Suprapubic skin (tissue), 4 donors: ENCODE measurements around the gene SLX1A. TPM values are rescaled to one million over a fixed set of nuclear protein-coding genes. Genes with fewer than 3 reads are reported as not detected.
"Not testable (repeated sequence)": the region's sequence is repeated elsewhere in the genome, so short reads cannot be mapped to it uniquely, and the experiment has no call there.

Experiments
- DNase-seq, 2 donors: peaks; one replicate each; pipeline ENCODE4 v3.0.0-alpha.2; 2019; ENCODE audit warnings: low spot score in 2 of 2
- H3K27ac ChIP-seq: fragments of 200-600 bp; sonication (generic); one replicate; pipeline ENCODE4 v1.5.1; 2019
- H3K27me3 ChIP-seq: fragments of 200-600 bp; sonication (generic); one replicate; pipeline ENCODE4 v1.5.1; 2019
- H3K36me3 ChIP-seq: fragments of 200-600 bp; sonication (generic); one replicate; pipeline ENCODE4 v1.5.1; 2019
- H3K4me1 ChIP-seq: fragments of 200-600 bp; sonication (generic); one replicate; pipeline ENCODE4 v1.5.1; 2019
- H3K4me3 ChIP-seq: fragments of 200-600 bp; sonication (generic); one replicate; pipeline ENCODE4 v1.5.1; 2019; ENCODE audit warnings: mild to moderate bottlenecking
- H3K9me3 ChIP-seq: fragments of 200-600 bp; sonication (generic); one replicate; pipeline ENCODE4 v1.5.1; 2019
- WGBS: methylation state at CpG from one replicate; pipeline ENCODE4 v1.1.5; 2018; 5-methylcytosine and 5-hydroxymethylcytosine counted together
- total RNA-seq, 4 donors: library from RNA; depleted of rRNA; stranded (reverse); fragments of >200 nt; gene quantifications; one replicate each; pipeline ENCODE4 v1.1.0, GENCODE V29; 2016

Gene SLX1A
- total RNA-seq, 4 donors from 2014 or later, result 27.3 to 56.2 (median 44.9) TPM

GRCh38 chr16:30194172-30194925, 674 bp downstream of the SLX1A start:
- not testable (repeated sequence) for H3K4me1 ChIP-seq, H3K9me3 ChIP-seq, H3K27me3 ChIP-seq, H3K36me3 ChIP-seq, H3K27ac ChIP-seq
- peak overlapping the region; percentile 47 for H3K4me3 ChIP-seq
- no CpG with 5 or more reads among the region's 60 CpGs for WGBS
- DNase-seq, result peak in 1 of 2 donors; percentile 67

DNA sequence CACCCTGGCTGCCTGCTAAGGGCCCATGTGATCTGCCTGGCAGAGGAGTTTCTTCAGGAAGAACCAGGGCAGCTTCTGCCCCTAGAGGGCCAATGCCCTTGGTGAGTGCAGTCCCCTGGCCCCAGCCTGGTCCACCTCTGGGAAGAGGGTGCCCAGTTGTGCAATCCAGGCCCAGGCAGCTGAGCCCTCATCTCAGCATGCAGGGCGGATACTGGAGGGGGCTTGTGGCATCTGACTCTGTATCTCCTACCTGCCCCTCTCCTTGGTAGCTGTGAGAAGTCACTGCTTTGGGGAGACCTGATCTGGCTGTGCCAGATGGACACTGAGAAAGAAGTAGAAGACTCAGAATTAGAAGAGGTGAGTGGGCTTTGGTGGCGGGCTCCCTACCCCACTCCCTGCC, 3.3 kb downstream of the SLX1A start:
- not testable (repeated sequence) for H3K36me3 ChIP-seq, H3K27ac ChIP-seq, H3K4me1 ChIP-seq, H3K4me3 ChIP-seq, H3K27me3 ChIP-seq, H3K9me3 ChIP-seq
- peak in 1 of 2 donors; percentile 10 for DNase-seq
- no CpG with 5 or more reads among the region's 2 CpGs for WGBS

DNA sequence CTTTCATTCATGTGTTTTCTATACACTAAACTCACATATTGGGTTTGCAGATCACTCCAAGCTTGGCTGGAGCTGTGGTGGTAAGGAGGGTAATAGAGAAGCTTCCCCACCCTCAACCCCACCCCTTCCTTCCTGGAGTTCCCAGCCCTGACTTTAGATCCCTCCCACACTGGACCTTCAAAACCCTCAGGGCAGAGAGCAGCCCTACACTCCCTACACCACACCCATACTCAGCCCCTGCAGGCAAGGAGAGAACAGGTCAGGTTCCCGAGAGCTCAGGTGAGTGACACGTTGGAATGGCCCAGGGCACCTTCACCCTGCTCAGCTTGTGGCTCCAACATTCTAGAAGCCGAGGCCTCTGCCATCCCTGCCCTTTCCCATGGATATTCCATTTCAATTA, 5.4 kb downstream of the SLX1A start, which contains the start of gene SULT1A3:
SULT1A3 (plus strand) TSS at position 207 of the 400 bp plus-strand sequence. CDS start 1,474 bp downstream, outside the sequence.
- H3K9me3 ChIP-seq, H3K4me1 ChIP-seq, H3K27ac ChIP-seq, DNase-seq, H3K36me3 ChIP-seq, H3K27me3 ChIP-seq, H3K4me3 ChIP-seq: not testable (repeated sequence)
- no CpG with 5 or more reads among the region's 3 CpGs for whole genome bisulfite sequencing

DNA sequence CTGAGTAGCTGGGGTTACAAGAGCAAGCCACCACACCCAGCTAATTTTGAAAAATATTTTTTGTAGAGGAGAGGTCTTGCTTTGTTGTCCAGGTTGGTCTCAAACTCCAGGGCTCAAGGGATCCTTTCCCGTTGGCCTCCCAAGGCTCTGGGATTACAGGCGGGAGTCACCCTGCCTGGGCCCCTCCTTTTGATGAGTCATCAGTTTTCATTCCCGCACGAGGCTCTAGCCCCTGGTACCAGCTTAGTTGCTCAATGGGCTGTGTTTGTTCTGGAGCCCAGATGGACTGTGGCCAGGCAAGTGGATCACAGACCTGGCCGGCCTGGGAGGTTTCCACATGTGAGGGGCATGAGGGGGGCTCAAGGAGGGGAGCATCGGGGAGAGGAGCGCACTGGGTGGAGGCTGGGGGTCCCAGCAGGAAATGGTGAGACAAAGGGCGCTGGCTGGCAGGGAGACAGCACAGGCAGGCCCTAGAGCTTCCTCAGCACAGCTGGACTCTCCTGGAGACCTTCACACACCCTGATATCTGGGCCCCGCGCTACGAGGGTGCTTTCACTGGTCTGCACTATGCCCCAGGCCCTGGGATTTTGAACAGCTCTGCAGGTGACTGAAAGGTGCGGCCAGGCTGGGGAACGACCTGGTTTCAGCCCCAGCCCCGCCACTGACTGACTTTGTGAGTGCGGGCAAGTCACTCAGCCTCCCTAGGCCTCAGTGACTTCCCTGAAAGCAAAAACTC, 6.1 kb downstream of the SLX1A start:
- not testable (repeated sequence) for H3K27ac ChIP-seq, H3K27me3 ChIP-seq, H3K4me1 ChIP-seq, H3K36me3 ChIP-seq, H3K9me3 ChIP-seq, H3K4me3 ChIP-seq, DNase-seq
- no CpG with 5 or more reads among the region's 15 CpGs for WGBS

GRCh38 chr16:30205541-30206236, 12.0 kb downstream of the SLX1A start:
- not testable (repeated sequence) for H3K27ac ChIP-seq

GRCh38 chr16:30206252-30206651, 12.6 kb downstream of the SLX1A start:
- WGBS, result no CpG with 5 or more reads among the region's 33 CpGs
- DNase-seq, H3K9me3 ChIP-seq, H3K27me3 ChIP-seq, H3K36me3 ChIP-seq, H3K4me1 ChIP-seq, H3K27ac ChIP-seq: not testable (repeated sequence)
- H3K4me3 ChIP-seq, result peak overlapping the region; percentile 49

More at GRCh38 chr16:30205541-30206236, 12.0 kb downstream of the SLX1A start:
- H3K9me3 ChIP-seq, H3K4me1 ChIP-seq, H3K36me3 ChIP-seq, H3K27me3 ChIP-seq: not testable (repeated sequence)
- peak; percentile 59 to 76 for DNase-seq
- WGBS, result no CpG with 5 or more reads among the region's 52 CpGs
- H3K4me3 ChIP-seq, result peak overlapping the region; percentile 49

DNA sequence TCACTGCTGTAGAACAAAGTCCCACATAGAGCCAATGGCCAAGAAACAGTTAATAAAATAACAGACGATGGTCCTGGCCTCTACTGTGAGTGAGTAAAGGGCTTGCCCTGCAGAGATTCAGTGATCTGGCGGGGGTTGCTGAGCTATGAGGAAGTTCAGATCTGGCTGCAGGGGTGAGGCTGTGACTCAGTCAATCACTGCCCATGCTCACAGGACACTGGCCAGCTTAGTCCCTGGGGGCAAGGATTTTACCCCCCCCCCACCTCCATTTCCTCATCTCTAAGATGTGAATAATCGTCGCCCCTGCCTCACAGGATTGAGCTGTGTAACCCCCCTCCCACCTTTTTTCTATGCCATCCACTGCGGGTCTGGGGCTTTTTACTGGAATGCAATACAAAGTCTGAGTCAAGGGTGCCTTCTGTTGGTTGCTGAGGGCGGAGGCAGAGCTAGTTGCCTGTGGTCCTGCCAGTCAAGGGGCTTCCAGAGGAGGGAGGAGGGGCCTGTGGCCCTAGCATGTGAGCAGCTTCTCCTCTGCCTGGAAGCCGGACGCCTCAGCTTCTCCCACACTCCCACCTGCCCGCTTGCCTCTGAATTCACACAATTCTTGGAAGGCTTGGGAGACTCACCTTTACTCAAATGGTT, 13.5 kb downstream of the SLX1A start:
- not testable (repeated sequence) for H3K27ac ChIP-seq, H3K36me3 ChIP-seq, H3K9me3 ChIP-seq, H3K27me3 ChIP-seq, H3K4me3 ChIP-seq, H3K4me1 ChIP-seq
- peak; percentile 24 to 57 for DNase-seq
- WGBS, result no CpG with 5 or more reads among the region's 9 CpGs

GRCh38 chr16:30209032-30209431, 15.4 kb downstream of the SLX1A start:
- peak; percentile 68 to 69 for DNase-seq
- H3K9me3 ChIP-seq, H3K36me3 ChIP-seq, H3K4me1 ChIP-seq, H3K4me3 ChIP-seq, H3K27ac ChIP-seq, H3K27me3 ChIP-seq: not testable (repeated sequence)
- WGBS, result 0% methylated on average over 4 of the region's 6 CpGs

DNA sequence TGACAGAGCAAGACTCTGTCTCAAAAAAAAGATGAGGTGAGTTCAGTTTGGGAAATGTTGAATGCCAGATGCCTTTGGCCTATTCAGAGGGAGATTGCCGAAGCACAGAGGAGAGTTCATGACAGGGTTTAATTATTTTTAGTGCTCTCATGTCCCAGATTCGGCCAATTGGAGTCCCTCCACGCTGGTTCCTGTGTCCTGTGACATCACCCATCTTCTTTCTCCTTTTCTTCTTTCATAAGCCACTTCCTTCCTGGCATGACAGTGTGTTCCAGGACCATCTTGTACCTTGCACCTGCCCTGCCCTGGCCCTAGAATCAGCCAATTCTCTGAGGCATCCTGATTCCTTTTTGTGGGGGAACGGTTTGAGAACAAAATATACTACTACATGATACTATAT, 17.7 kb downstream of the SLX1A start:
- not testable (repeated sequence) for H3K36me3 ChIP-seq
- WGBS, result no CpG with 5 or more reads among the region's 4 CpGs

GRCh38 chr16:30217082-30217481, 23.4 kb downstream of the SLX1A start:
- H3K9me3 ChIP-seq, H3K4me1 ChIP-seq, H3K36me3 ChIP-seq, H3K27me3 ChIP-seq, H3K27ac ChIP-seq, H3K4me3 ChIP-seq: not testable (repeated sequence)
- DNase-seq, result peak; percentile 10 to 63
- WGBS, result 60% methylated on average over 1 of the region's 5 CpGs

More for the DNA sequence above, 17.7 kb downstream of the SLX1A start:
- not testable (repeated sequence) for H3K27me3 ChIP-seq, H3K4me3 ChIP-seq, H3K27ac ChIP-seq, H3K9me3 ChIP-seq, H3K4me1 ChIP-seq, DNase-seq

Other genes with a start within 250 kb of the SLX1A start
- 100 to 1,000 TPM in 3 of 4 donors, 10 to 100 TPM in 1; 78.0 to 109 (median 106) TPM for gene TMEM219, start 231.8 kb upstream of the SLX1A start, total RNA-seq
- 10 to 100 TPM; 29.1 to 54.4 (median 39.1) TPM for gene TAOK2, start 220.0 kb upstream of the SLX1A start, total RNA-seq
- gene HIRIP3, start 198.3 kb upstream of the SLX1A start, total RNA-seq, result 10 to 100 TPM; 14.6 to 29.3 (median 21.7) TPM
- 10 to 100 TPM; 48.2 to 58.7 (median 51.0) TPM for gene INO80E, start 197.6 kb upstream of the SLX1A start, total RNA-seq
- gene DOC2A, start 182.8 kb upstream of the SLX1A start, total RNA-seq, result under 1 TPM in 1 of 4 donors, not detected in 3; 0.42 TPM
- not detected for gene C16orf92, start 170.7 kb upstream of the SLX1A start, total RNA-seq
- gene TLCD3B, start 162.6 kb upstream of the SLX1A start, total RNA-seq, result 1 to 10 TPM in 1 of 4 donors, under 1 TPM in 1, not detected in 2; 0.81 to 1.4 TPM
- gene ALDOA, start 128.1 kb upstream of the SLX1A start, total RNA-seq, result 100 to 1,000 TPM; 794 to 967 (median 870) TPM
- 10 to 100 TPM; 52.0 to 66.0 (median 61.2) TPM for gene PPP4C, start 117.9 kb upstream of the SLX1A start, total RNA-seq
- gene TBX6, start 102.0 kb upstream of the SLX1A start, total RNA-seq, result 1 to 10 TPM; 2.7 to 7.6 (median 4.7) TPM
- gene YPEL3, start 97.7 kb upstream of the SLX1A start, total RNA-seq, result 100 to 1,000 TPM; 138 to 197 (median 195) TPM
- 10 to 100 TPM in 3 of 4 donors, 1 to 10 TPM in 1; 8.7 to 40.0 (median 12.5) TPM for gene GDPD3, start 80.3 kb upstream of the SLX1A start, total RNA-seq
- 10 to 100 TPM; 34.1 to 62.4 (median 60.1) TPM for gene MAPK3, start 70.7 kb upstream of the SLX1A start, total RNA-seq
- 10 to 100 TPM; 14.5 to 25.3 (median 19.3) TPM for gene CORO1A, start 10.3 kb upstream of the SLX1A start, total RNA-seq
- gene BOLA2B, start 209 bp upstream of the SLX1A start, total RNA-seq, result 100 to 1,000 TPM in 3 of 4 donors, 10 to 100 TPM in 1; 72.7 to 434 (median 197) TPM
- gene SULT1A3, start 5.4 kb downstream of the SLX1A start, total RNA-seq, result 10 to 100 TPM in 1 of 4 donors, 1 to 10 TPM in 2, not detected in 1; 4.8 to 24.6 (median 7.8) TPM
- gene NPIPB13, start 54.6 kb downstream of the SLX1A start, total RNA-seq, result 10 to 100 TPM in 1 of 4 donors, 1 to 10 TPM in 3; 2.5 to 12.8 (median 4.7) TPM
- gene CD2BP2, start 161.4 kb downstream of the SLX1A start, total RNA-seq, result 10 to 100 TPM; 21.6 to 34.9 (median 27.7) TPM
- gene TBC1D10B, start 176.6 kb downstream of the SLX1A start, total RNA-seq, result 10 to 100 TPM; 34.4 to 43.2 (median 38.4) TPM
- not detected for gene MYL11, start 180.9 kb downstream of the SLX1A start, total RNA-seq
- 1 to 10 TPM in 2 of 4 donors, under 1 TPM in 1, not detected in 1; 0.52 to 2.3 (median 1.3) TPM for gene SEPTIN1, start 188.7 kb downstream of the SLX1A start, total RNA-seq
- 10 to 100 TPM in 1 of 4 donors, 1 to 10 TPM in 3; 6.3 to 12.1 (median 8.1) TPM for gene ZNF48, start 201.5 kb downstream of the SLX1A start, total RNA-seq
- 10 to 100 TPM in 1 of 4 donors, 1 to 10 TPM in 3; 4.9 to 14.3 (median 7.3) TPM for gene ZNF771, start 213.7 kb downstream of the SLX1A start, total RNA-seq
- gene DCTPP1, start 236.2 kb downstream of the SLX1A start, total RNA-seq, result 10 to 100 TPM; 17.2 to 26.0 (median 20.0) TPM